NCI-H2081 (cell line): ENCODE data around the gene BAIAP2.

Experiments
- DNase-seq, 2 experiments: peaks; one replicate each; lab custom pipeline; 2025; lab: John Stamatoyannopoulos, UW

BAIAP2 gene

GRCh38 chr17:81034779-81035520, at the start of gene BAIAP2:
Gene BAIAP2 (plus strand): TSS chr17:81035151. CDS start chr17:81035255, 104 bp downstream.
- DNase-seq, result peak; percentile 92 to 98

- DNase-seq, result no peak
Observed at GRCh38 chr17:80986046-80986445, 48.9 kb upstream of the BAIAP2 start.

- no peak for DNase-seq
Observed at GRCh38 chr17:80986816-80987475, 48.0 kb upstream of the BAIAP2 start.

GRCh38 chr17:80987941-80988461, 47.0 kb upstream of the BAIAP2 start:
- no peak for DNase-seq

- DNase-seq, result no peak
Observed at GRCh38 chr17:80989586-80989913, 45.4 kb upstream of the BAIAP2 start.

GRCh38 chr17:80990921-80991644, 43.9 kb upstream of the BAIAP2 start:
- DNase-seq, result no peak

- peak; percentile 54 to 78 for DNase-seq
Observed at GRCh38 chr17:80991645-80992076, 43.3 kb upstream of the BAIAP2 start, which contains the start of gene CHMP6. Gene CHMP6 (plus strand): TSS chr17:80991841. CDS start chr17:80991919, 78 bp downstream.

GRCh38 chr17:80992077-80992947, 42.6 kb upstream of the BAIAP2 start:
- DNase-seq, result no peak

GRCh38 chr17:80992948-80993624, 41.9 kb upstream of the BAIAP2 start:
- no peak for DNase-seq

GRCh38 chr17:80995131-80995530, 39.8 kb upstream of the BAIAP2 start:
- no peak for DNase-seq

GRCh38 chr17:80996422-80997305, 38.3 kb upstream of the BAIAP2 start:
- DNase-seq, result no peak

GRCh38 chr17:80997424-80998117, 37.4 kb upstream of the BAIAP2 start:
- DNase-seq, result no peak

GRCh38 chr17:80998118-80998747, 36.7 kb upstream of the BAIAP2 start:
- no peak for DNase-seq

GRCh38 chr17:80998748-80999535, 36.0 kb upstream of the BAIAP2 start:
- DNase-seq, result no peak

GRCh38 chr17:80999536-81000333, 35.2 kb upstream of the BAIAP2 start:
- no peak for DNase-seq

GRCh38 chr17:81000334-81000630, 34.7 kb upstream of the BAIAP2 start:
- DNase-seq, result no peak

- DNase-seq, result no peak
Observed at GRCh38 chr17:81000631-81001357, 34.2 kb upstream of the BAIAP2 start.
